B cell (primary cell): ENCODE results near the gene SKP1. TPM values are rescaled to one million over a fixed set of nuclear protein-coding genes. Genes with fewer than 3 reads are reported as not detected.

Source experiments
- ATAC-seq: fragments of 200-7000 bp; cut with Tn5 transposase; one replicate; pipeline ENCODE4 v1.10.0; 2021; ENCODE audit warnings: low read depth, mild to moderate bottlenecking, moderate number of reproducible peaks, moderate library complexity
- CTCF ChIA-PET: fragments of 350-600 bp; sonication (Branson Sonifier 250); formaldehyde crosslinking; loops from one replicate; lab custom pipeline; 2021; ENCODE audit warnings: antibody characterized with exemption, inconsistent platforms; lab: Charles Lee
- POLR2A ChIA-PET: fragments of 350-600 bp; sonication (Branson Sonifier 250); formaldehyde crosslinking; loops from one replicate; lab custom pipeline; 2021; ENCODE audit warnings: antibody characterized with exemption; lab: Charles Lee
- DNase-seq: peaks from one replicate; pipeline ENCODE4 v3.0.0; 2013
- H2AFZ ChIP-seq: 2 replicates; pipeline ENCODE4 v1.6.1; 2012; ENCODE audit warnings: mild to moderate bottlenecking, low read depth, low read length; ENCODE audit not compliant: insufficient read depth, poor library complexity, severe bottlenecking
- H3K27ac ChIP-seq, 2 donors: 1 replicate in 1 of 2; 2 replicates in 1 of 2; pipeline ENCODE4 v1.5.1; 2012 to 2013; ENCODE audit warnings: low read length in 2 of 2, mild to moderate bottlenecking in 2 of 2, moderate library complexity in 1 of 2
- H3K27me3 ChIP-seq, 4 experiments: fragments of 200-600 bp in 1 of 4; sonication (generic) in 1 of 4; replicated peaks in 1 of 4; 1 replicate in 2 of 4; 2 replicates in 2 of 4; pipeline versions ENCODE4 v1.6.1 to v1.7.0; 2013 to 2016; ENCODE audit warnings: low read length in 3 of 4, mild to moderate bottlenecking in 2 of 4, mixed read lengths in 1 of 4, moderate library complexity in 1 of 4; ENCODE audit not compliant: insufficient read depth in 4 of 4, control insufficient read depth in 3 of 4; ENCODE audit errors: control extremely low read depth in 1 of 4
- H3K36me3 ChIP-seq, 2 experiments: replicated peaks in 1 of 2; 1 replicate in 1 of 2; 2 replicates in 1 of 2; pipeline versions ENCODE4 v1.6.1 to v1.7.1; 2013; ENCODE audit warnings: low read length in 1 of 2; ENCODE audit not compliant: insufficient read depth in 2 of 2, control insufficient read depth in 1 of 2; ENCODE audit errors: control extremely low read depth in 1 of 2, extremely low read depth in 1 of 2
- H3K4me1 ChIP-seq, 2 donors: fragments of 200-600 bp in 1 of 2; sonication (generic) in 1 of 2; 1 replicate in 1 of 2; 2 replicates in 1 of 2; pipeline versions ENCODE4 v1.5.1 to v1.6.1; 2013 to 2017; ENCODE audit warnings: low read length in 2 of 2; ENCODE audit not compliant: control insufficient read depth in 2 of 2, insufficient read depth in 2 of 2
- H3K4me2 ChIP-seq: replicated peaks from 2 replicates; pipeline ENCODE3; 2012; ENCODE audit warnings: mild to moderate bottlenecking, low read depth, low read length; ENCODE audit not compliant: poor library complexity, severe bottlenecking
- H3K4me3 ChIP-seq, 5 experiments: fragments of 200-600 bp in 1 of 5; sonication (generic) in 1 of 5; 1 replicate in 3 of 5; 2 replicates in 2 of 5; pipeline versions ENCODE4 v1.5.1 to v1.7.0; 2011 to 2016; ENCODE audit warnings: low read length in 4 of 5, mild to moderate bottlenecking in 4 of 5, low read depth in 2 of 5, control low read depth in 1 of 5, moderate library complexity in 1 of 5; ENCODE audit not compliant: insufficient read depth in 1 of 5; ENCODE audit errors: control extremely low read depth in 1 of 5, extremely low read depth in 1 of 5
- H3K79me2 ChIP-seq: fragments of 200-600 bp; sonication (generic); one replicate; pipeline ENCODE4 v1.6.0; 2016; ENCODE audit warnings: low read length; ENCODE audit not compliant: control insufficient read depth, insufficient read depth
- H3K9ac ChIP-seq: fragments of 200-600 bp; sonication (generic); 2 replicates; pipeline ENCODE4 v1.6.1; 2017; ENCODE audit warnings: mild to moderate bottlenecking, low read length, moderate library complexity
- H3K9me3 ChIP-seq, 3 donors: one replicate each; pipeline versions ENCODE4 v1.6.1 to v1.7.1; 2013; ENCODE audit warnings: low read length in 2 of 3; ENCODE audit not compliant: control insufficient read depth in 2 of 3, insufficient read depth in 1 of 3; ENCODE audit errors: control extremely low read depth in 1 of 3
- H4K20me1 ChIP-seq: 2 replicates; pipeline ENCODE4 v1.6.0; 2012; ENCODE audit warnings: mild to moderate bottlenecking, low read length; ENCODE audit not compliant: insufficient read depth, control insufficient read depth, poor library complexity, severe bottlenecking
- H3K27ac Mint-ChIP-seq: one replicate; pipeline ENCODE4 v1.8.0; 2021; ENCODE audit warnings: mixed read lengths
- H3K27me3 Mint-ChIP-seq: one replicate; pipeline ENCODE4 v1.8.0; 2021; ENCODE audit warnings: mixed read lengths
- H3K4me1 Mint-ChIP-seq: one replicate; pipeline ENCODE4 v1.8.0; 2021; ENCODE audit warnings: mixed read lengths
- H3K4me3 Mint-ChIP-seq: one replicate; pipeline ENCODE4 v1.8.0; 2021; ENCODE audit warnings: mixed read lengths
- H3K9me3 Mint-ChIP-seq: one replicate; pipeline ENCODE4 v1.8.0; 2022; ENCODE audit warnings: mixed read lengths; ENCODE audit not compliant: insufficient read depth
- CTCF ChIP-seq: fragments of 200-600 bp; IDR thresholded peaks from one replicate; pipeline ENCODE4 v1.8.0; 2022; ENCODE audit warnings: antibody characterized with exemption, mild to moderate bottlenecking
- EZH2 ChIP-seq: IDR thresholded peaks from 2 replicates; pipeline ENCODE4 v1.6.1; 2012; ENCODE audit warnings: borderline replicate concordance, low read depth, mild to moderate bottlenecking, moderate library complexity, low read length; ENCODE audit not compliant: insufficient read depth, poor library complexity, severe bottlenecking
- WGBS: methylation state at CpG from one replicate; pipeline ENCODE4 v1.1.5; 2013; ENCODE audit warnings: missing lambda C conversion rate; ENCODE audit not compliant: insufficient coverage; 5-methylcytosine and 5-hydroxymethylcytosine counted together
- intact Hi-C: fragments of 100-400 bp; cut with micrococcal nuclease; formaldehyde crosslinking; loops from one replicate; pipeline ENCODE4 v1.10.0; 2022
- polyA plus RNA-seq: library from polyadenylated mRNA; depleted of rRNA; stranded (reverse); fragments of >200 nt; gene quantifications from 2 replicates; pipeline ENCODE4 v1.2.3, GENCODE V29; 2012
- total RNA-seq, 2 donors: library from RNA; stranded (reverse); fragments of 120-200 nt in 1 of 2; gene quantifications; 1 replicate in 1 of 2; 2 replicates in 1 of 2; pipeline versions ENCODE4 v1.2.3 to v1.2.4, GENCODE V29; 2013 to 2022

The SKP1 gene
- total and polyA plus RNA-seq, 2 donors (not counting 1 experiment from before 2014, with no cell fraction given): 108 to 186 TPM

GRCh38 chr5:134111741-134112647, 64.8 kb downstream of the SKP1 start:
- Histone ChIP-seq H3K27ac (no peak overlapping the region), H4K20me1 (no peaks in the 10 kb centered on the region), H3K9ac (no peak overlapping the region), H3K27me3 (peaks cover 0 to 38% (median 16%) of the 10 kb centered on the region in 4 experiments), H3K36me3 (no peaks in the 10 kb centered on the region), H3K4me3 (no peak overlapping the region), H2AFZ (no peak overlapping the region), H3K9me3 (peaks cover 0 to 10% (median 0%) of the 10 kb centered on the region in 3 donors), H3K4me2 (no peak overlapping the region), H3K4me1 (peaks cover 13 to 27% of the 10 kb centered on the region in 2 donors), H3K79me2 (no peaks in the 10 kb centered on the region)
- no peaks in the 10 kb centered on the region for H3K9me3 Mint-ChIP-seq
- WGBS: 90% methylated on average over 4 of the region's 6 CpGs
- ATAC-seq (no peak), DNase-seq (no peak)
- ChIA-PET POLR2A (interaction anchor here (1.8 kb wide), 1 partner anchor 13 kb away, joined by 6 read pairs; no protein-coding TSS in a partner anchor), CTCF (interaction anchor here (0.6 to 7.6 kb wide), 7 partner anchors 11 to 72 kb away, joined by 3 to 84 read pairs (median 11); no protein-coding TSS in a partner anchor)
- intact Hi-C loops: no loop called here
- H3K27me3 Mint-ChIP-seq: peaks cover 14% of the 10 kb centered on the region
- no peak for TF ChIP-seq CTCF
- no peak for TF ChIP-seq EZH2
- H3K4me3 Mint-ChIP-seq: peak overlapping the region; percentile 42
- H3K27ac Mint-ChIP-seq: no peak overlapping the region
- H3K4me1 Mint-ChIP-seq: peaks cover 11% of the 10 kb centered on the region

- peaks cover 13 to 17% of the 10 kb centered on the region in 2 donors for H3K4me1 ChIP-seq
- no peaks in the 10 kb centered on the region for H3K79me2 ChIP-seq
- ATAC-seq: no peak
- H3K27ac Mint-ChIP-seq: no peak overlapping the region
- no peaks in the 10 kb centered on the region for H4K20me1 ChIP-seq
- no peak for DNase-seq
- TF ChIP-seq CTCF (no peak), EZH2 (no peak)
- peaks cover 0 to 10% (median 0%) of the 10 kb centered on the region in 3 donors for H3K9me3 ChIP-seq
- H3K27me3 ChIP-seq: peaks cover 0 to 34% (median 13%) of the 10 kb centered on the region in 4 experiments
- no peak overlapping the region for H3K4me3 ChIP-seq
- no peak overlapping the region for H3K4me3 Mint-ChIP-seq
- no peak overlapping the region for H3K9ac ChIP-seq
- 73% methylated on average over 7 of the region's 10 CpGs for WGBS
- H3K27me3 Mint-ChIP-seq: peaks cover 14% of the 10 kb centered on the region
- no peaks in the 10 kb centered on the region for H3K36me3 ChIP-seq
- intact Hi-C loops: no loop called here
- no peak overlapping the region for H3K27ac ChIP-seq
- CTCF ChIA-PET: interaction anchor here (0.7 to 7.6 kb wide), 5 partner anchors 8 to 71 kb away, joined by 3 to 84 read pairs (median 13); no protein-coding TSS in a partner anchor
- no peak overlapping the region for H2AFZ ChIP-seq
- H3K4me1 Mint-ChIP-seq: peaks cover 8% of the 10 kb centered on the region
- no peak overlapping the region for H3K4me2 ChIP-seq
- no peaks in the 10 kb centered on the region for H3K9me3 Mint-ChIP-seq
- POLR2A ChIA-PET: no interaction called here
Measured at GRCh38 chr5:134110382-134110781, 66.4 kb downstream of the SKP1 start.
